EL (cell line): ENCODE results near the gene KRT2.

Experiments
- DNase-seq: peaks from one replicate; pipeline ENCODE4 v3.0.0-alpha.2; 2016

Gene KRT2

GRCh38 chr12:52613384-52614030, 38.5 kb downstream of the KRT2 start:
- no peak for DNase-seq

- DNase-seq, result no peak
Measured at GRCh38 chr12:52612431-52613383, 39.3 kb downstream of the KRT2 start.

GRCh38 chr12:52611080-52611468, 40.9 kb downstream of the KRT2 start:
- no peak for DNase-seq

DNA sequence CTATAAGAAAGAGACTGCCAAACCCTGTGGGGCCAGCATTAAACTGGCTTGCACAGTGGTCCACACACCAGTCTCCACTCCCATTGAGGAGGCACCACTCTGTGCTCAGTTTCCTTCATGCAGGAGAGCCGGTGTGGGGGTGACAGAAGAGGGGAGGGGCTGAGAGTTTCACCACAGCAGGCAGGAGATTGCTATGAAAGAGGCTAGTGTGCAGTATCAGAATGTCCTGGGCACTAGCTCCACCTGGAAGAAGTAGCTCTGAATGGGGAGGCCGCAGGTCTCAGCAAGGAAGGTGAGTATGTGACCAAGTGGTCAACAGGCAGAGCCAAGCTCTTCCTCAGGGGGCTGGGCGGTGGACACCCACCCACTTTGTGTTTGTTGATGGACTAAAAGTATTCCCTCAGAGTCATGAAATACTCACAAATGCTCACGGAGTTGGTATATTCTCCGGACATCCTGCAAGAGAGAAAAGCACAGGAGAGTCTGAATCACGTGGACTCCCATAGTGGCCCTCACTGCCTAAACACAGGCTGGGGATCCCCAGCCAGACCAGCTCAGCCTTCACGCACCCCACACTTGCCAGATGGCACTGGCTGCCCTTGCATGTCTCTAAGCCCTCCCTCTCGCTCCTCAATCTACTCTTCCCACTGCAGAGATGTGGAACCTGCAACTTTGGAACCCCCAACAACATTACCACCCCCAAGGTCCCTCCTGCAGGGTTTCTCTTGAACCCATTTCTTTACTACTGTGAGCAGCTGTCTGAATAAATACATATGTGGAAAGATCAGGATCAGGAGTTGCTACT, 43.0 kb downstream of the KRT2 start:
- no peak for DNase-seq

- DNase-seq, result no peak
Measured at GRCh38 chr12:52608161-52608560, 43.9 kb downstream of the KRT2 start.

DNA sequence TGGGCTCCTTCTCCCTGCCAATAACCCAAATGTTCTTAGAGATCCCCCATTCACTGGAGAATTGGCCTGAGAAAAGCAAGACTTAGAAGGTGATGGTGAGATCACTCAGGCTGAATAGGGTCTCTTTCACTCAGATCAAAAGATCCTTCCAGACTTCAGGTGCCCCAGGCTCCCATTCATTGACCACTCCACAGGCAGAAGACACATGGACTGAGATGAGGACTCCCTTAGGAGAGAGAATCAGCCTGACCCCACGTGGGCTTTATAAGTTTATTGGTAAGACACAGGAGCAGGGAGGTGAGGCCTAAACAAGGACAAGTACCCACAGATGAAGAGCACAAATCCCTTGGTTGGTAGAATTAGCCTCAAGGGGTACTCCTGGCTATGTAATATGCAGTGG, 44.7 kb downstream of the KRT2 start:
- DNase-seq, result no peak

DNA sequence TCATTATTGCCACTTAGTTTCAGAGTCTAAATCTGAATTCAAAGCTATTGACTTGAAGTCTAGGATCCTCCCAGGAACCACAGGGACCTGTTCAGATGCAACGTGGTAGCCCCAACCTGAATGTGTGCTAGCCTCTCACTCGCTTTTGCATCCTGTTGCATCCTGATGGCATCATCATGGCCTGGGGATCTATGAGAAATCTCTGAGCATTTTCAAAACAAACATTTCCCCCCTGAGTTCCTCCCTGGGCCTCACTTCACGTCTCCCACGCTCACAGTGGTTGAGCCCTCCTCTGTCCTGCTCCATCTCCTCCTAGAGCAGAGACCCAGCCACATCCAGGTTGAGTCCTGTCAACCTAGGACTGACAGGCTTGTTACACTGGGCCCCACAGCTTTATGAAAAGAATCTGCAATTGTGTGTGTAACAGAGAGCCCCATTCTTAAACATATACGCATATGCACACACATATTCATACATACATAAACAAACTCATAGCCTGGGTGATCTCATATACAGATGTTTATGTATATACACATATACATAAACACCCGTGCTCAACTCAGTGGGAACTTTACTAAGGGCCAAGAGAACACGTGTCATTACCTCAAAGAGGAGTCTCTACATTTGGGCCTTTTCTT, 45.3 kb downstream of the KRT2 start:
- no peak for DNase-seq

DNA sequence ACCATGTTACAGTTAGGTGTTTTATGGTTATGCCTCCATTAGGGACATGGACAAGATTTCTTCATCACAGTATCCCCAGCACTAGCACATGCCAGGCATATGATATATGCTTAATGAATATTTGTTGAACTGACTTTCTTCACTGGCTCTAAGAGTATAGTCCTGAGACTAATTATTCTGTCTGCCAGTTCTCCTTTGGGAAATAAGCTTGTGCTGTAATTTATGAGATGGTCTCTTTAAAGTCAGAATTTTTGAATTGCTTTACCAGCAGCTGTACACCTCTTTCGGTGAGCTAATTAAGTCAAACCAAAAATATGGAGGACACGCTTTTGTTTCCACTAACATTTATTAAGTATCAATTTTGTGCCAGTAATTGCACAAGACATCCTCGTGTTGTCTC, 45.9 kb downstream of the KRT2 start:
- no peak for DNase-seq

GRCh38 chr12:52605542-52605941, 46.5 kb downstream of the KRT2 start:
- no peak for DNase-seq

DNA sequence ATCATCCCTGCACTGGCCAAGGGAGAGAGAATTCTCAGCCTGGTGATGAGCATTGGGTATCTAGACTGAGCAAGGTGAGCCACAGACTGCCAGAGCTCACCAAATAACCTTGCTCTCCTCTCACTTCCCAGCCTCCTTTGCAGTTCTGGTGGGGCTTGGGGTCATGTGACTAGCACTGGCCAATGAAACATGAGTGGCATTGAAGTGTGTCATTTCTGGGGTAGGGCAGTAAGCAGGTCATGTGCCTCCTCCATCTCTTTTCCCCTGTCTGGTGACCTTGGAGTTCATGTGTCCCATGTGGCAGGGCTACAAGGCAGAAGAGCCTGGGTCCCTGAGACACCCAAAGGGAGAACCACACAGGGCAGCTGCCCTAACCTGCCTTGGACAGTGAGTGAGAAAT, 47.2 kb downstream of the KRT2 start:
- no peak for DNase-seq

DNA sequence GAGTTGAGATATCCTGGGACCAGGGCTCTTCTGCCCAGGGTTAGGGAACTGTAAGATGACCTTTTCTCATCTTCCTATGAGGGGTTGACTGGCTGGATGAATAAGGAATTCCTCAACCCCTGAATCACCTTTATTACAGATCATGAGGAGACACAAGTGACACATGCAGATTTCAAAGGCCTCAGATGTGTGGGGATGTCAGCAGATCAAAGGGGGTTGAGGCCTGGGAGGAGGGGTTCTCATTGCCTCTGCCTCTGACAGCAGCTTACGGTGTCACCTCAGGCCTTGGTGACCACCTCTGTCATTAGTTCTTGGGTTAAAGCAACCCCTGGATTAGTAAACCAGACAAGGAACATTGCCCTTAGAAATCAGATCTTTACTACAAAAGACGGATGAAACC, 48.7 kb downstream of the KRT2 start:
- no peak for DNase-seq

DNA sequence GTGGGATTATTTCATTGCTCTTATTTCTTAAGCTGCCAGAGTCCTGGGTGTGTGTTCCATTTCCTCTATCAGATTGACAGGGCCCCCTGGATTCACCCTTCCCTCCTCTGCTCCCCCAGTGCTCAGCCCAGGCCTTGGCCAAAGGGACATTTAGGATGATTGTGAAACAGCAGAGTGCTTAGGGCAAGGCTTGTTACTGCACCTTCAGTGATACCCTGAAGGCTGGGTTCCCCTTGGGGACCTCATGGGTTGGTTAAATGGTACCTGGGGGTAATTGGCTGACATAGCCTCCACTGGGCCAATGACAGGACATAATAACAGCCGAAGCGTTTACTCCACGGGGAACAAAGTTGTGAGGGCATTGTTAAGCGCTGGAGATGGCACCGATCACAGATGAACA, 49.5 kb downstream of the KRT2 start:
- no peak for DNase-seq

DNA sequence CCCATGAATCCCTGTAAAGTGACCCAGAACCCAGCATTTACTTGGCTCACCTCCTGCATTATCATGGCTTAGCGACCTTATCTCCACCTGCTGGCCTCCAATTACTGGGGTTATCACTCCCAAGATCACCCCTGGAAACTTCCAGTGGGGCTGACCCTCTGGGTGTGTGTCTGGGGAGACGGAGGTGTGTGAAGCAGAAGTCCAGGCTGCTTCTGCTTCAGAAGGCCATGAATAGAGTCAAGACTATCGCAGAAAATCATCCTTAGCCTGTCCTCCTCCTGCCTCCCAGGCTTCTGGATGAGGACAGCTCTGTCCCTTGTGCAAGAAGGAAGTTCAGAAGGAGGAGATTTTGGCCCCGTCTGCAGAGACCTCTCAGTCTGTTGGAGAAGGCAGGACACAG, 50.3 kb downstream of the KRT2 start:
- no peak for DNase-seq

GRCh38 chr12:52600941-52601481, 51.0 kb downstream of the KRT2 start, which contains the start of gene KRT72:
Gene KRT72 (minus strand): TSS chr12:52601463. CDS start chr12:52601452, 11 bp downstream.
- DNase-seq, result no peak

DNA sequence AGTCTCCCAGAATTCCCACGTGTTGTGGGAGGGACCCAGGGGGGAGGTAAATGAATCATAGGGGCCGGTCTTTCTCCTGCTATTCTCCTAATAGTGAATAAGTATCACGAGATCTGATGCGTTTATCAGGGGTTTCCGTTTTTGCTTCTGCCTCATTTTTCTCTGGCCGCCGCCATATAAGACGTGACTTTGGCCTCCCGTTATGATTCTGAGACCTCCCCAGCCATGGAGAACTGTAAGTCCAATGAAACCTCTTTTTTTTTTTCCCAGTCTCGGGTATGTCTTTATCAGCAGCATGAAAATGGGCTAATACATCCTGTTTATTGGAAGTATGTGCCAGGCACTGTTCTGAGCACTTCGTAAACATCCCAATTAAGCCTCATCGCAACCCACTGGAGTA, 51.5 kb downstream of the KRT2 start:
- no peak for DNase-seq

DNA sequence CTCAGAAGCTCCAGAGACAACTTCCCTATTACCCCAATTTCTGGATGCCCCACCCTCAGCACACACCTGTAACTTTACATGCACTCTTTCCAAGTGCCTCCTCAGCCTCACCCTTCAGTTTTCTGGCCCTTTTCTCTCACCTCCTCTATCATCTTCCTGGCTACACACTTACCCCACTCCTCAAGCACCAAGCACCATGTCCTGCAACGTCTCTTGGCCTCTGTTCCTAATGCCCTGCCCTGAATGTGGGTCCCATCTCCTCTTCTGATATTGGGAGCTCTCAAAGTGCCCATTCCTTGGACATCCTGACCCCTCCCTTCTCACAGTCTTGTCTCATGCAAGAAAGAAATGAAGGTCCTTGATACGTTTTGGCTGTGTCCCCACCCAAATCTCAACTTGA, 51.9 kb downstream of the KRT2 start:
- no peak for DNase-seq

GRCh38 chr12:52598966-52599365, 53.0 kb downstream of the KRT2 start:
- DNase-seq, result no peak
